GM12878 (cell line): ENCODE data around the gene CRYBG3.

ENCODE experiments used
- CBX3 ChIP-seq: fragments of 200-600 bp; sonication (generic); IDR thresholded peaks from 2 replicates; pipeline ENCODE4 v1.6.1; 2016; ENCODE audit warnings: low read depth, borderline replicate concordance
- GABPA ChIP-seq: IDR thresholded peaks from 2 replicates; pipeline ENCODE4 v1.6.1; 2014; ENCODE audit warnings: antibody characterized with exemption, low read depth, mild to moderate bottlenecking, inconsistent platforms
- KLF5 ChIP-seq: fragments of 450-650 bp; IDR thresholded peaks from 2 replicates; pipeline ENCODE4 v1.6.1; 2014; ENCODE audit warnings: mild to moderate bottlenecking; ENCODE audit not compliant: partially characterized antibody
- MTA3 ChIP-seq: IDR thresholded peaks from 2 replicates; pipeline ENCODE4 v1.6.1; 2012; ENCODE audit warnings: low read length, inconsistent platforms, borderline replicate concordance
- NR2C1 ChIP-seq: fragments of 450-650 bp; IDR thresholded peaks from 2 replicates; pipeline ENCODE4 v1.6.1; 2017; ENCODE audit warnings: antibody characterized with exemption, mild to moderate bottlenecking, moderate library complexity
- POLR2A ChIP-seq: IDR thresholded peaks from 2 replicates; pipeline ENCODE4 v1.6.1; 2011; ENCODE audit warnings: low read depth, mild to moderate bottlenecking, low read length
- RBBP5 ChIP-seq: fragments of 200-600 bp; sonication (generic); conservative IDR thresholded peaks from 2 replicates; pipeline ENCODE4 v1.6.1; 2016
- RFX5 ChIP-seq: IDR thresholded peaks from 2 replicates; pipeline ENCODE4 v1.6.1; 2011; ENCODE audit warnings: low read depth, low read length, improper control_type of control experiment
- SMC3 ChIP-seq: IDR thresholded peaks from 2 replicates; pipeline ENCODE4 v1.6.1; 2011; ENCODE audit warnings: low read length, improper control_type of control experiment, borderline replicate concordance
- SRF ChIP-seq, 2 experiments: IDR thresholded peaks; 2 replicates each; pipeline ENCODE4 v1.6.1; 2011; ENCODE audit warnings: low read depth in 2 of 2, low read length in 2 of 2, mild to moderate bottlenecking in 1 of 2, moderate library complexity in 1 of 2
- TCF3 ChIP-seq: IDR thresholded peaks from 2 replicates; pipeline ENCODE4 v1.6.1; 2012; ENCODE audit warnings: low read depth, mild to moderate bottlenecking, low read length, borderline replicate concordance; ENCODE audit not compliant: insufficient read depth
- TF ChIP-seq, protein P1 (sequence below), 3 experiments: IDR thresholded peaks in 2 of 3; conservative IDR thresholded peaks in 1 of 3; 2 replicates each; pipeline ENCODE4 v1.5.1; 2011; ENCODE audit warnings: low read depth in 3 of 3, low read length in 3 of 3, mild to moderate bottlenecking in 3 of 3, control low read depth in 2 of 3, moderate library complexity in 2 of 3, inconsistent platforms in 1 of 3, mixed read lengths in 1 of 3; ENCODE audit not compliant: control insufficient read depth in 2 of 3, insufficient read depth in 1 of 3; ENCODE audit errors: extremely low read depth in 1 of 3
- TF ChIP-seq, protein P2 (sequence below): IDR thresholded peaks from 2 replicates; pipeline ENCODE4 v1.6.1; 2012; ENCODE audit warnings: low read depth, low read length, improper control_type of control experiment

DNA sequence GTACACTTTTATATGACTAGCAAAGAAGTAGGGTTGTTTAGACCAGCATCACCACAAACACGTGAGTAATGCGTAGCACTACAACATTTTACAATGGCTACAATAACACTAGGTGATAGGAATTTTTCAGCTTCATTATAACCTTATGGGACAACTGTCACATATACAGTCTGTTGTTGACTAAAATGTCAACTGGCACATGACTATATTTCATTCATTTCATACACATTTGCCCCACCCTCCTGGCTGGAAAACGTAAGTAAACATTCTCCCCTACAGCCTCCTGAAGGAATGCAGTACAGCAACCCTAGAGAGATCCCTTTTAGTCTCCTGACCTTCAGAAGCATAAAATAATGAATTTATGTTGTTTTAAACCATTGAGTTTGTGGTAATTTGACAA, 134.2 kb downstream of the CRYBG3 start:
- TF ChIP-seq MTA3 (no peak), GABPA (no peak), KLF5 (no peak), RBBP5 (no peak), CBX3 (no peak), RFX5 (no peak), NR2C1 (no peak), POLR2A (no peak), SRF (IDR thresholded peaks at IDR 0.05; ENCODE audit: low read depth in 2 of 2, low read length in 2 of 2) (no peak), SMC3 (no peak), TCF3 (no peak)
- TF ChIP-seq, protein P1, sequence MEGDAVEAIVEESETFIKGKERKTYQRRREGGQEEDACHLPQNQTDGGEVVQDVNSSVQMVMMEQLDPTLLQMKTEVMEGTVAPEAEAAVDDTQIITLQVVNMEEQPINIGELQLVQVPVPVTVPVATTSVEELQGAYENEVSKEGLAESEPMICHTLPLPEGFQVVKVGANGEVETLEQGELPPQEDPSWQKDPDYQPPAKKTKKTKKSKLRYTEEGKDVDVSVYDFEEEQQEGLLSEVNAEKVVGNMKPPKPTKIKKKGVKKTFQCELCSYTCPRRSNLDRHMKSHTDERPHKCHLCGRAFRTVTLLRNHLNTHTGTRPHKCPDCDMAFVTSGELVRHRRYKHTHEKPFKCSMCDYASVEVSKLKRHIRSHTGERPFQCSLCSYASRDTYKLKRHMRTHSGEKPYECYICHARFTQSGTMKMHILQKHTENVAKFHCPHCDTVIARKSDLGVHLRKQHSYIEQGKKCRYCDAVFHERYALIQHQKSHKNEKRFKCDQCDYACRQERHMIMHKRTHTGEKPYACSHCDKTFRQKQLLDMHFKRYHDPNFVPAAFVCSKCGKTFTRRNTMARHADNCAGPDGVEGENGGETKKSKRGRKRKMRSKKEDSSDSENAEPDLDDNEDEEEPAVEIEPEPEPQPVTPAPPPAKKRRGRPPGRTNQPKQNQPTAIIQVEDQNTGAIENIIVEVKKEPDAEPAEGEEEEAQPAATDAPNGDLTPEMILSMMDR (IDR thresholded peaks at IDR 0.05 in 2 of 3, conservative IDR thresholded peaks at IDR 0.05 in 1 of 3; ENCODE audit: control insufficient read depth in 2 of 3, extremely low read depth in 1 of 3, insufficient read depth in 1 of 3, low read depth in 3 of 3, low read length in 3 of 3), result no peak
- TF ChIP-seq, protein P2, sequence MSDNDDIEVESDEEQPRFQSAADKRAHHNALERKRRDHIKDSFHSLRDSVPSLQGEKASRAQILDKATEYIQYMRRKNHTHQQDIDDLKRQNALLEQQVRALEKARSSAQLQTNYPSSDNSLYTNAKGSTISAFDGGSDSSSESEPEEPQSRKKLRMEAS, result no peak
